Stimulated activated CD8-positive, alpha-beta memory T cell treated with anti-CD3 and anti-CD28 coated beads, Interleukin-7, amount 100 ng/mL, for 4 hours (primary cell): Measurements from ENCODE around the gene GBP2.
"Not testable (repeated sequence)": the region's sequence is repeated elsewhere in the genome, so short reads cannot be mapped to it uniquely, and the experiment has no call there.

Experiments used
- DNase-seq, 2 donors: peaks; one replicate each; pipeline ENCODE4 v3.0.0-alpha.2; 2020; ENCODE audit warnings: low read depth in 2 of 2

GBP2 gene

GRCh38 chr1:89126602-89127565, 970 bp upstream of the GBP2 start:
- peak; percentile 69 to 79 for DNase-seq

DNA sequence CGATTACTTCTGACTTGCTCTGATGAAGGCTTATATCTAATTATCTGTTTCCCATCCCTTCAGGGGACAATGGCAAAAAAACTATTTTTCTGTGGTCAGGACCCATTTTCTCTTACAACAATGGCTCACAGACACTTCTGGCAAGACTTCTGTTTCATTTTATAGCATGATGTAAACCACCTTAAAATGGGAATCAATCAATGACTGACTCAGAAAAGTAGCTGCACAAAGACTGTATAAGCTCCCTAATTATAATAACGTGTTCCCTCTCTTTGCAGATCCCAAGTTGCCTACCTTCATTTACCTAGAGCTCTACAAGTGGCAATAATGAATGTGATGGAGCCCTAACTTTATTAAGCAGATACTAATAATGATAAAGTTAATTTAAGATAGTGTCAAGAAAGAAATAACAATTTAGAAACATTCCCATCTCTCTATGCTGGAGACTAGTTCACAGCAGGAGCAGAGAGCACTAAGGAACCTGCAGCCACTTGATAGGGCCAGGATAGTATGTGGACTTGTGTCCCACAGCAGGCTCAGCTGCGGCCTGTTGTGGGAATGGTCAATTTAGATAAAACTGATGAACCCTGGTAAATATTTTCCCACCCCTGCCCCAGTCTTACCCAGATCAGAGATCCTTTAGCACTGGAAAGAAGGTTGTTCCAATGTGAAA, 538 bp downstream of the GBP2 start:
- no peak for DNase-seq

- no peak for DNase-seq
Observed at GRCh38 chr1:89121641-89122040, 4.3 kb downstream of the GBP2 start.

GRCh38 chr1:89114662-89115061, 11.3 kb downstream of the GBP2 start:
- no peak for DNase-seq

DNA sequence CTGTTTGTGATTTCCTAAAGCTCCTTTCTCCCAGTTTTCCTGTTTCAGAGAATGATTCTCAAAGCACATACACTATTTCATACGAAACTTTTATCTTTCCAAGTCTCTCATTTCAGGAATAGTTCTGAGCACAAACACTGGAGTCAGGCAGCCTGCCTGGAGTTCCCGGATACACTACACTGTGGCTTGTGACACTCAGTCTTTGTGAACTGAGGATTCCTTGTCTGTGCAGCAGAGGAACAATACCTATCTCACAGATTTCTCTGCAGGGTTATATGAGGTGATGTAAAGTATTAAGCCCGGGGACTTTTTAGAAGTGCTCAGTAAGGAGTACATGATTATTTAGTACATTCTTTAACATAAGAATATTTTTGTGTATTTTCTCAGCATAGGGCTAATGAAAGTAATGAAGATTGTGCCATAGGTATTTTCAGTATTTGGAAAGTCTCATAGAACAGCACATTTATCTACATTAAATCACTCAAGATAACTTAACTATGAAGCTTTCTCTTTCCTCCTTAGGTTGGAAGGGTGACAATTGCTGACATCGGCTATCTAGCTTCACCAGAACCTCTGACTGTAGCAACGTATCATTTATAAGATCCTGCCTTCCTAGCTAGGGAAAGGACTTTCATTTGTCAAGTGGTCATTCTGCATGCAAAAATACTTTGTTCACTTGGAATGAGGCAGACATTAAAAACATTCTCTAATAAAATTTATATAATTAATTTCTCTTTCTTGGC, 12.9 kb downstream of the GBP2 start:
- DNase-seq = no peak

GRCh38 chr1:89104687-89105086, 21.2 kb downstream of the GBP2 start:
- DNase-seq = no peak

DNA sequence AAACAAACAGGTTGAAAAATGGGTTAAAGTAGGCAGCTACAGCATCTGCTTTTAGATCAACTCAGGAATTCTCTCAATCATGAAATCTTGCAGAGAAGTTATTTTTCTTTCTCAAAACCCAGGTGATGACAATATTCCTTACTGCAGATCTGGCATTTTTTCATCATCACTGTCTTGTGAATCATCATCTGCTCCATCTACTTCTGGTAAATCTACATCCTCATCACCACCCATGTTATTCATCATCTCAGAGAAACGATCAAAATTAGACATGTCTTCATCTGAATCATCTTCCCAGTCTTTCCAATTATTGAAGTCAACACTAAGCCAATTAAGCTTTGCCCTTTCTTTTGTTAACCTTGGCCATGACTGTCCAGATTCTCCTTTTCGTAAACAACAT, 21.8 kb downstream of the GBP2 start:
- DNase-seq = no peak

DNA sequence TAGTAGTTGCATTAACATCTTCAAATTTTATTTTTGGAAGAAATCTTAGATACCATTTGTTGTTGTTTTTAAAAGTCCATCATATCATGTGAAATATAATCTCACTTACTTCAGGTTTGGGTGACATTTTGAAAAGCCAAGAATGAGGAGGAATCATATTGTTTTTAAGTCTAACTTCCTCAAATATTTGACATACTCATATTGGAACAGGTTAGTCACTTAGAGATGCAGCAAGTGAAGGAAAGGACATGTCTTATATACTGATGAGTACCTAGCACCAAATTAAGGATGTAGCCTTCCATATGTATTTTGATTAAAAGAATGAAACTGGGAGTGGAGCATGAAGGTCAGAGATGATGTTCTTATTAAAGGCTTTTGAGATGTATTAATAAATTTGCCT, 23.9 kb downstream of the GBP2 start:
- DNase-seq = no peak

DNA sequence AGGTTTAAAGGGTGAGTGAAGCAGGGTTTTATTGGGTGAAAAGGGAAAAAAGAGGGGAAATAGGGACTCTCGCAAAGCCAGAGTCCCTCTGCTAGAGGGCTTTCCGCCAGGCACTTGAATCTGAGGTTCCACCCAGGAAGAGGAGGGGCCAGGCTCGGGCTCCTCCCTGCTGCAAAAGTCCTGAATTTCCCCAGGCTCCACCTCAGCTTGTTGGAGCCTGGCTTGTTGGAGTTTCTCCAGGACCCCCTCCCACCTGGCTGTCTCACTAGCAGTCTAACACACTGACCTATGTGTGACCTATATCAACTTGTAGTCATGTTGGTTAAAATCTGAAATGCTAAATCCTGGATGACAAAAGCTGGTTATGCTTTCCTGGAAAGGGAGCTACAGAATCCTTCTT, 25.5 kb downstream of the GBP2 start:
- DNase-seq = no peak

DNA sequence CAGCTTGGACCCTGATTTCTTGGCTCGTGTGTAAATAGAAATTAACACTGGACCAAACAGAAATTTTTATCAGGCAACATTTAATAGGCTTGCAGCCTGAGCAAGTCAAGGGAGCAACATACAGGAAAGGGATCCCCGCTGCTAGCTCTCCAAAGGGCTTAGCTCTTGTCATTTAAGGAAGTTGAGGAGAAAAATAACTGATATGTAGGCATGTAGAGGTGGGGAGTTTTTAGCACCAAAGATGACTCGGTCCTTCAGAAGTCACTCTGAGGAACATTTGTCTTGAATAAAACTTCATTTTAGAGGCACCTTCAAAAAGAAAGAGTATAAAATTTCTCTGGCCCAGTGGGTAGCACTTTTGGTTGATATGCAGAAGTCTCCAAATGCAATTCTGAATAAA, 27.1 kb downstream of the GBP2 start:
- no peak for DNase-seq

DNA sequence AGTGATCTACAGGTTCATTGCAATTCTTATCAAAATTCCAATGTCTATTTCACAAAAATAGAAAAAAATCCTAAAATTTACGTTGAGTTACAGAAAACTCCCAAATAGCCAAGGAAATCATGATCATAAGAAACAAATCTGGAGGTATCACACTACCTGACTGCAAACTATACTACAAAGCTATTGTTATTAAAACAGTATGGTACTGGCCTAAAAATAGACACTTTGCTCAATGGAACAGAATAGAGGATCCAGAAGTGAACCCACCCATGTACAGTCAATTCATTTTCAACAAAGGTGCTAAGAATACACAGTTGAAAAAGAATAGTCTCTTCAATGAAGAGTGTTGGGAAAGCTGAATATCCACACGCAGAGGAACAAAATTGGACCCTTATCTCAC, 30.2 kb downstream of the GBP2 start:
- DNase-seq = no peak

DNA sequence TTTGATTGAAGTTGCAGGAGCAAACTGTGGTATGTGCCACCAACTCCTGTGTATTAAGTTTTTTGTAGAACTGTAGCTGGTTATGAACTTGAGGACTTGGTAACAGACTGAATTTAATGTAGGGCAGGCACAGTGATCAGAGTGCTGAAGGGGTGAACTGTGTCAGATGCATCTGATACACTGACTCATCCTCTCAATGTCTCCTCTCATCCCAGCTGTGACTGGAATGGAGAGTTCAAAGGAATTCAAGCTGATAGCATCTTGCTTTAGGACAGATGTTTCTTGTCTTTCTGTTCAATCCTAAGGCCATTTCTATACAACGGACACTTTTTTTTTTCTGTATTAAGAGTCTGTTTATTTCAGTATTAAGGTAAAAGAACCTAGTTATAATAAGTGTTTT, 36.0 kb downstream of the GBP2 start:
- DNase-seq = no peak

DNA sequence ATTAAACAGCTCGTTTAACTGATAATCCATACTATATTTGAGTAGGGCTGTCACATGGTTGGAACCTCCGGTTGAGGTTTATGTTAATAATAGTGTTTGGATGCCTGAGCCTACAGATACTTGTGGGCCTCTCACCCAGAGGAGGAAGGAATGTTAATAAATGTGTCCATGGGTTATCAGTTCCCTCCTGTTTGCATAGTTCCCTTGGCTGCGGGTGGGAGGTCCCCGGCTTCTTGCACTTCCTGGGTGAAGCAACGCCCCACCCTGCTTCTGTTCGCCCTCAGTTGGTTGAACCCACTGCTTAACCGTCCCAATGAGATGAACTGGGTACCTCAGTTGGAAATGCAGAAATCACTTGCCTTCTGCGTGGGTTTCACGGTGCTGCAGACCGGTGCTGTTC, 37.3 kb downstream of the GBP2 start:
- DNase-seq = no peak

DNA sequence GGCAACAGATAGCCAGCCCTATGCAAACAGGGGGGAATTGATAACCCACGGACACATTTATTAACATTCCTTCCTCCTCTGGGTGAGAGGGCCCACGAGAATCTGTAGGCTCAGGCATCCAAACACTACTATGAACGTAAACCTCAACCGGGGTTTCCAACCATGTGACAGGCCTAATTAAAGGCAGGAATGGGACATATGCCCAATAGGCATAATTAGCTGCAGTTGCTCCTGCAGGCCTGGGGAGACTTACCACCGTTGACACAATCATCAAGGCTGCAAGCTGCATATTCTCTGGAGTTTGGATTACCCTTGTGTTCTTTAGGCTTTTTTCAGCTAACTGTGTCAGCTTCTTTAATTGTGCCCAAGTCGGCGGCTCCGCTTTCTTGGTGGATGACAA, 38.7 kb downstream of the GBP2 start:
- no peak for DNase-seq

GRCh38 chr1:89085781-89086180, 40.1 kb downstream of the GBP2 start:
- no peak for DNase-seq

DNA sequence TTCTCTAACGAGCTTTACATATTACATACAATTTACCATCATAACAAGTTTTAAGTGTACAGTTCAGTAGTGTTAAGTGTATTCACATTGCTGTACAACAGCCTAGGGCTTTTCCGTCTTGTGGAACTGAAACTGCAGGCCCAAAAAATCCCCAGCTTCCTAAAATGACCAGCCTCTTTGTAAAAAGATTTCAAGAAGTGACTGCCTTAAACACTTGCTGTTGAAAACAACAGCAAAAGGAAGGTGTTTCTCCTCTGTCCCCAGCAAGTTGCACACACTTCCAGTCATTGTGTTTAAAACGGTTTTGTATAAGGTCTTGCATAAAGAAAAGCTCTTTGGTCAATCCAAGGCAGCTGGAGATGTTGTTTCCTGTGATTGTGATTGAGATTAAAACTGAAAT, 44.9 kb downstream of the GBP2 start:
- no peak for DNase-seq

DNA sequence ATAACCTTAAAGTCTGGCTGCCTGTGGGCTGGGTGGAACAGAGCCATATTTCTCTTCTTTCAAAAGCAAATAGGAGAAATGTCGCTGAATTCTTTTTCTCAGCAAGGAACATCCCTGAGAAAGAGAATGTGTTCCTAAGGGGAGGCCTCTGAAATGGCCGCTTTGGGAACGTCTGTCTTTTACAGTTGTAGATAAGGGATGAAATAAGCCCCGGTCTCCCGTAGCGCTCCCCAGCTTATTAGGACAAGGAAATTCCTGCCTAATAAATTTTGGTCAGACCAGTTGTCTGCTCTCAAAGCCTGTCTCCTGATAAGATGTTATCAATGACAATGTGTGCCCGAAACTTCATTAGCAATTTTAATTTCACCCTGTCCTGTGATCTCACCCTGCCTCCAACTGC, 45.8 kb downstream of the GBP2 start:
- not testable (repeated sequence) for DNase-seq

DNA sequence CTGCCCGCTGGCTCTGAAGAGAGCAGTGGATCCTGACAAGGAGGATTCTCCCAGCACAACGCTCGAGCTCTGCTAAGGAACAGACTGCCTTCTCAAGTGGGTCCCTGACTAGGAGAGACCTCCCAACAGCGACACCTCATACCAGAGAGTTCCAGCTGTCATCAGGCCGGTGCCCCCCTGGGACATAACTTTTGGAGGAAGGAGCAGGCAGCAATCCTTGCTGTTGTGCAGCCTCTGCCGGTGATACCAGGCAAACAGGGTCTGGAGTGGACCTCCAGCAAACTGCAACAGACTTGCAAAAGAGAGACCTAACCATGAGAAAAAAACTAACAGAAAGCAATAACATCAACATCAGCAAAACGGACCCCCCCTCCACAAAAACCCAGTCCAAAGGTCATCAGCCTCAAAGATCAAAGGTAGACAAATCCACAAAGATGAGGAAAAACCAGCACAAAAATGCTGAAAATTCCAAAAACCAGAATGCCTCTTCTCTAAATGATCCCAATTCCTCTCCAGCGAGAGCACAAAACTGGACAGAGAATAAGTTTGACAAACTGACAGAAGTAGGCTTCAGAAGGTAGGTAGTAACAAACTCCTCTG, 53.3 kb downstream of the GBP2 start:
- not testable (repeated sequence) for DNase-seq

- DNase-seq = no peak
Observed at GRCh38 chr1:89070509-89070908, 55.4 kb downstream of the GBP2 start.

DNA sequence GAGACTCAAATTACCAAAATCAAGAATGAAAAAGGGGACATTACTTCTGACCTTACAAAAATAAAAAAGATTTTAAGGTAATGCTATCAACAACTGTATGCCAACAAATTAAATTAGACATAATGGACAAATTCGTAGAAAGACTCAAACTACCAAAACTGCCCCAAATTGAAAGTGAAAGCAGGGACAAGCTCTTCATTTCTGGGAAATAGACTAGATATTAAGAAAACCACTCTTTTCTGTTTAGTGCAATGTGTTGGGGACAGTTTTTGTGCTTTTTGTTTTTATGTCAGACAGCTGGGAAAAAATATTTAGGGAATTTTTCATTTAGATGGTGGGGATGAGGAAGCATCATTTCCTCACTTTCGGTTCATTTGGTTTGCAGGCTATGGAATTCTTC, 56.0 kb downstream of the GBP2 start:
- no peak for DNase-seq

DNA sequence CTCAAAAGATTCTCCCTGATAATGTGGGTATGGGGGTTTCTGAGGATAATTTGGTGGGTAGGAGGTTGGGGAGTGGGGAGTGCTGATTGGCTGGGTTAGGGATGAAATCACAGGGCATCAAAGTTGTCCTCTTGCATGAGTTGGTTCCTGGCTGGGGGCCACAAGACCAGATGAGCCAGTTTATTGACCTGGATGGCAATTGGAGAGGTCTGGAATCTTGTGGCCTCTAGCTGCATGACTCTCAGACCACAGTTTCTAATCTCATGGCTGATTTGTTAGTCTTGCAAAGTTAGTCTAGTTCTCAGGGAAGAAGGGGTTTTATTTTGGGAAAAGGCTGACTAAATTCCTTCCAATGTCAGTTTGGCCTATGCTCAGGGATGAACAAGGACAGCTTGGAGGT, 57.6 kb downstream of the GBP2 start:
- no peak for DNase-seq
